Measurements from ENCODE around the gene FARP1.
"Not testable (repeated sequence)": the region's sequence is repeated elsewhere in the genome, so short reads cannot be mapped to it uniquely, and the experiment has no call there.

FARP1 gene

DNA sequence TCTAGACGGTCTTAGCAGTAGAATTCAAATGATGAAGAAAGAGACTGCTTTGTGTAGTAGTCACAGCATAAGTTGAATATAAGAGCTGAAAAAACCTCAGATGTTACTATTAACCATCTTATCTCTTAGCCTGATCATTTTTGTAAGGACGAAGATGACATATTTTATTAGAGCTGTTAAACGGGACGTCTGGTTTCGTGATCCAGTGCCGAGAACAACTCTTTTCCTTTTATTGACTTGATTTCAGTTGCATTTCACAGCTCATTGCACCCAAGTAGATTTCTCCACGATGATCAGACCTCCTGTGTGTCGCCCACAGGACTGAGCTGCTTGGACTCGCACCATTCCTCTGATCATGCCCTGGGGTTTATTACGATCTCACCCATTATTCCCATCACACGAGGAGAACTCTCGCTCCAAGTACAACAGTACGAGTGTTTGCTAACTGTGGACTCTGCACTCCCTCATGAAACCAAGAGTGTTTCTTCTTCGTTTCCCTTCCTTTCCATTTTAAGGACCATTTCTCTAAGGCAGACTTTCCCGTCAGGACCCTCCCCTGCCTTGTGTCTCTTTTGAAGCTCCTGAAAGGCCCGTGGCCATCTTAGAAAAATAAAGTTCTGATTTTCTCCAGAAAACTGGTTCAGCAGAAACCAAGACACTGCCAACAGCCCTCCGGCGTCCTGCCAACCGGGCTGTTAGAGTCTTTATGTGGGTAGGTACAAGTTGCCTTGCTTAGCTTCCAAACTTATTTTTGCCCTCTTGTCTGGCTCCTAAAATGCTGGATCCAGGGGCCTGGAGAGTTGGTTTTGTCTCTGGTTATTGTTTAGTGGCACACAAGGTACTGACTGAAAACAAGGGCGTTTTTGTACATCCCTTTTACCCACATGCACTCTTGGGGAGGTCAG lies 82.4 kb downstream of the FARP1 start:
- no peak for DNase-seq (ENCODE audit: low read depth in 2 of 2)

DNA sequence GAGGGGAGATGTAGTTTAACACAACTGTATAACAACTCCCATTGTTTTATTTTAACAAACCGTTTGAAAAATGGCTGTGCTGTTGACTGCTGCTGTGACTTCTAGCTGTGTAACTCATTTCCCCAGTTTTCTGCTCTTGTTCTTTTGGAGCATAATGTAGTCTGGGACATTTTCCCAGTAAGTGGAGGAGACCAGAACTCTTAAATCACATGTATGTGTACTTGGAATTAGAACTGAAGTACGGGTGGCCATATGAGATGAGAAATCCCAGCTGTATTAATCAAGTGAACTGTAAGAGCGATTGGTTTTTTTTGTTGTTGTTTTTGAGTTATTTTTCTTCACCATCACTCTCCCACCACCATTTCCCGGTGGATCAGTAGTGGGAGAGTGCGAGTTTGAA lies 83.6 kb downstream of the FARP1 start:
- no peak for DNase-seq (ENCODE audit: low read depth in 2 of 2)

- DNase-seq (ENCODE audit: low read depth in 2 of 2): no peak
Measured at GRCh38 chr13:98228661-98229341, 85.9 kb downstream of the FARP1 start.

DNA sequence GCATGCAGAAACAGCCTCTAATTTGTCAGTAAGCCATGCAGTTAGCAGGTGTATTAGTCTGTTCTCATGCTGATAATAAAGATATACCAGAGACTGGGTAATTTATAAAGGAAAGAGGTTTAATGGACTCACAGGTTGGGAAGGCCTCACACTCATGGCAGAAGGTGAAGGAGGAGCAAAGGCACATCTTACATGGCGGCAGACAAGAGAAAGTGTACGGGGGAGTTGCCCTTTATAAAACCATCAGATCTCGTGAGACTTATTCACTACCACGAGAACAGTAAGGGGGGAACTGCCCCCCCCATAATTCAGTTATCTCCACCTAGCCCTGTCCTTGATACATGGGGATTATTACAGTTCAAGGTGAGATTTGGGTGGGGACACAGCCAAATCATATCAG lies 87.9 kb downstream of the FARP1 start:
- not testable (repeated sequence) for DNase-seq (ENCODE audit: low read depth in 2 of 2)

GRCh38 chr13:98232456-98232855 lies 89.6 kb downstream of the FARP1 start:
- DNase-seq (ENCODE audit: low read depth in 2 of 2): no peak

- DNase-seq (ENCODE audit: low read depth in 2 of 2): no peak
Measured at GRCh38 chr13:98233127-98233526, 90.2 kb downstream of the FARP1 start.

DNA sequence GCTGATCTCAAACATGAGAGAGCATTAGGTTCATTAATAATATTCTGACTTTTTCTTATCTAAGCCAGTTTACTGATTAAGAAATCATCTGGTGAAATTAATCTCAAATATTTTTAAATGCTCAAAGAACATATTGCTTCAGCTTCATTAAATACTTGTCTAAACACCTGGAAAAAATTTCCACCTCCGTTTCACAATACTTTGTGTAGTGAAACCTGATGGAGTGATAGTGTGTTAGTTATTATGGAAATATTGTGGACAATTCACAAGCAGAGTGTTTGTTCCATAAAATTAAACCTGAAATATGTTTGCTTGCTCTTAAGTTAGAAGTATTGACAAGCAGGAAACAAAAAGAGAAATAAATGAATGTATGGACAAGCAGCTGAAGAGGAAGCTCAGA lies 91.5 kb downstream of the FARP1 start:
- no peak for DNase-seq (ENCODE audit: low read depth in 2 of 2)

- DNase-seq (ENCODE audit: low read depth in 2 of 2): no peak
Measured at GRCh38 chr13:98236197-98236596, 93.3 kb downstream of the FARP1 start.

DNA sequence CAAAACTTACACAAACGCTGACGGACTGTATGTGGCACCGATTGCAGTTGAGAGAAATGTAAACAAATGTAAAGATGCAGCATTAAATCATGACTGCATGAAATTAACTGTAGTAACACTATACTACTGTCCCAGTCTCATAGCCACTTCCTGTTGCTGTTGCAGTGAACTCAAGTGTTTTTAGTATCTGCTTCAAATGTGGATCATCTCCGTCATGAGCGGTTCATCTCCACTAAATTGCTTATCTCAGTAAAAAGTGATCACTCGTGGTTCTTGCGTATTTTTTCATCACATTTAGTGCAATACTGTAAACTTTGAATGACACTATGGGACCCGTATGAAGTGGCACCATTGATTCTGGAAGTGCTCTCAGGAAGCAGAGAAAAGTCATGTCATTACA lies 94.4 kb downstream of the FARP1 start:
- DNase-seq (ENCODE audit: low read depth in 2 of 2): no peak

DNA sequence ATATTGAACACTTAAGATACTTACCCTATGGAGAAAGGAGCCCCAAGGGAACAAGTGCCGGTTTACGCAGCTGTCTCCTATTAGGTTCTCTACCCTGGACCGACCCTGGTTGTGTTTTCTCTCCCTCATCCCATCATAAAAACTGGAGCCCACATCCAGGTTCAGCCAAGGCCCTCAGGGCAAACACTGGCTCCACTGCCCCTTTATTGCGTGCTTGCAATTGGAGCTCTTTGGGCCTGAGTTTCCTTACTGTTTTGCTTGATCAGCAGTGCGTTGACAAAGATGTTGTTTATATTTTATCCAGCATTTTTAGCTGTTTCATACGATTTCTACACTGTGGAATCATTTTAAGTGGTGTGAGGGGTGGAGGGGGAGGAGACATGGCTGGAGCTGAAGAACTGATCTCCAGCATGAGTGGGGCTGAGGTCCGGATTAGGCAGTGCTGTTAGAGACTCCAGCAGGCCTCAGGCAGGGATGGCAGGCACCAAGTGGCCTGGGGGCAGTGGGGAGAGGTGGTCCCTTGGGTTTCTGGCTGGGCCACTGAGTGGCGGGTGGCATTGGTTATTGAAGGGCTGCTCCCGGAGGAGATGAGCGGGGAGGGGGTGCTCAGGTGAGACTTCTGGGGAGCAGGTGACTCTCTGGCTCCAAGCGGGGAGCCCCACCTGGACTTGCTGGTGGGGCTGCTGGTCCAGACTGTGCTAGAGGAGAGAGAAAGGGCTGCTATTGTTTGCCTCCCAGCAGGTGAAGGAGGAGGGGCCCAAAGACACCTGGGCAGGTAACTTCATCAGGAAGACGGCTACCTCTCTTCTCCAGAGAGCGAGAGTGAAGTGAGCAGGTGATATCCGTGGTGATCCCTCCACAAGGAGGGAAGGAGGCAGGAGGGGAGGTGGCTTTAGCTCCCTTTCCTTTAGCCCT lies 96.5 kb downstream of the FARP1 start:
- no peak for DNase-seq (ENCODE audit: low read depth in 2 of 2)

DNA sequence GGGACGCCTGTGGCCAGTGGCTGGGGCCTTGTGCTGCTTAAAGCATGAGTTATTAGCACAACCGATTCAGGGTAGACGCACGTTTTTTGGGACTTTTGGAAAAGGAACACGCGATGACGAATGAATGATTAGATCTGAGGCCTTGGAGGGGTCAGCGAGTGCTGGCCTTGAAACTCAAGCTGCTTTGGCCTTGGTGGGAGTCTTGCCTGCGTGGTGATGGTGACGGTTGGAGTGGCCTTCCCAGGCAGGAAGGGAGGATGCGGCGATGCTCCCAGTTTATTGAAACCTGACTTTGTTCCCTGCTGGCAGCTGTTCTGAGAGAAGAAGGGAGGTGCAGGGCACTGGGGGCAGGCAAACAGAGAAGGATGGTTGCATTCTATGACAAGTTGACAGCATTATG lies 97.2 kb downstream of the FARP1 start:
- DNase-seq (ENCODE audit: low read depth in 2 of 2): no peak

GRCh38 chr13:98240974-98241373 lies 98.1 kb downstream of the FARP1 start:
- no peak for DNase-seq (ENCODE audit: low read depth in 2 of 2)

GRCh38 chr13:98241976-98242375 lies 99.1 kb downstream of the FARP1 start:
- DNase-seq (ENCODE audit: low read depth in 2 of 2): no peak

- DNase-seq (ENCODE audit: low read depth in 2 of 2): no peak
Measured at GRCh38 chr13:98242403-98242802, 99.5 kb downstream of the FARP1 start.

DNA sequence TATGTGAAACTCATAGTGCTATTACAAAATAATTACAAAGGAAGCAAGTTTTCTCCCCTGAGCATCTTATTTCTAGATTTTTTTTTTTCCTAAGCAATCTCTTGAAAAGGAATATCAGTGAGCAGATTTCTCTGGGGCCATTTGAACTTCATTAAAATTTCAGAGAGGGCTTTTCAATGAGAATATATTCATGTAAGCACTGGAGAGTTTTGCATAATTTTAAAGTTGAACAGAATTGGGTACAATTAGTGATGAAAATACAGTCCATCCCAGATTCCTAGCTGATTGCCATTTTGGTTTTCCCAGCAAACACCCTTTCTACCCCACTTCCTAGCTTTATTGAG lies 101.0 kb downstream of the FARP1 start:
- no peak for DNase-seq (ENCODE audit: low read depth in 2 of 2)

DNA sequence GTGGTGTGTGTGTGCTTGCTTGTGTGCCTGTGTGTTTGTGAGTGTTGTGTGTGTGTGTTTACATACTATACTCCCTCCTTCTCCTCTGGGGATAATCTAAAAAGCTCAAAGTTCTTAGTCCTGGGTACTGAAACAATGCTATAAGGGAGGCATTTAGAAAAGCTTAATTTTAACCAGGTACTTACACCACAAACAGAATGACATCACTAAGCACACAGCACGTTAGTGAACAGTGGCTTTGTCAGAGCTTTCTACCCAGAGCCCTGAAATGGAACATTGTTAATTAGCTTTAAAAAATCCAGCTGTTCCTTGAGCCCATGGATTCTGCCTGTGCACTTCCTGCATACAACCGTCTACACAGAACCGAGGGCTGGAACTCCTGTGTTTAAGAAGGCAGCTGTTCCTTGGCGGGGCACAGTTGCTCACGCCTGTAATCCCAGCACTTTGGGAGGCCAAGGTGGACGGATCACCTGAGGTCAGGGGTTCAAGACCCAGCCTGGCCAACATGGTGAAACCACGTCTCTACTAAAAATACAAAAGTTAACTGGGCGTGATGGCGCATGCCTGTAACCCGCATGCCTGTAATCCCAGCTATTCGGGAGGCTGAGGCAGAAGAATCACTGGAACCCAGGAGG lies 103.8 kb downstream of the FARP1 start:
- no peak for DNase-seq (ENCODE audit: low read depth in 2 of 2)

DNA sequence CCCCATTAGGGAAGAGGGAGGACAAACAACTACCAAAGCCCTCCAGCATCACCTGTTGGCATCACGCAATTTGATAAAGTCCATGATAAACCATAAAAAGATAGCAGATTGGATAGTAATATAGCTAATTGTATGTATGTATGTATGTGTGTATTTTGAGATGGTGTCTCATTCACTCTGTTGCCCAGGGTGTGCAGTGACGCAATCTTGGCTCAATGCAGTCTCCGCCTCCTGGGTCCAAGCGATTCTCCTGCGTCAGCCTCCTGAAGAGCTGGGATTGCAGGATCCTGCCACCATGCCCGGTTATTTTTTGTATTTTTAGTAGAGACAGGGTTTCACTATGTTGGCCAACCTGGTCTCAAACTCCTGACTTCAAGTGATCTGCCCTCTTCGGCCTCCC lies 108.8 kb downstream of the FARP1 start:
- no peak for DNase-seq (ENCODE audit: low read depth in 2 of 2)

DNA sequence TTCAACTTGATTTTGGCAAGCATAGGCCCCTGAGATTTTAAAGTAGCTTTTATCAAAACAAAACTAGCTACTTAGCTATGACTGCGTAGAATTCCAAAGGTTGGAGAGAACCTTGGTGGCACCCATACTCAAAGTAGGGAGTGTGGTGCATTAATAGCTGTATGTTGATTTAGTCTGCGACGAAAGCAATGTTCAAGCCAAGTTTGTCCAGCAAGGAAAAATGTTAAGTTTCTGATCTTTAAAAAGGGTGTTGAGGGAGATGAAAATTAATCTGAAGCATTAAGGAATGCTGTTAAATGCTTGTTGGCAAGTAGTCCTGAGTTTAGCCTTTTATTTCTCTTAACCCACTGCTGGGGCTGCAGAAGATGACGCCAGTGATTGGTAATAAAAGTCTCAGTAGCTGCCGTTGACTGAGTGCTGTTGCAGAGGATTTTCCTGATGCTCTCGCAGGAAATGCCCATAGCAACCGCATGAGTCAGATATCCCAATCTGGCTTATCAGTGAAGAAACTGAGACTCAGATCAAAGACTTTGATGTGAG lies 110.1 kb downstream of the FARP1 start:
- DNase-seq (ENCODE audit: low read depth in 2 of 2): no peak

DNA sequence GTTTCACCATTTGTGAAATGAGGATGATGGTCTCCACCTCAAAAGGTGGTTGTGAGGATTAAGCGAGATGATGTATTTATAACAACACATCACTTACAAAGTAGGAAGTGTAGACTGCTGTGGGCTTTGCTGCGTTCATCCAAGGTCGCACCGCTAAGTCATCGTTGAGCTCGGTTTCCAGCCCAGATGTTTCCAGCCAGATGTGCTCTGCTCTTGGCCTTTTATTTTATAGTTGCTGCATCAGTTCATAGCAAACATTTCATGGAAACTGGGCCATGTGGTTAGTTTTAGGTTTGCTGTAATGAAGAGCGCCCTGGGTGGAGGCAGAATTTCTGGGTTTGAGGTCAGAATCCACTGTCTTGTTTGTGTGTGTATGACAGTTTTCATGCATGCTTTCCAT lies 110.6 kb downstream of the FARP1 start:
- no peak for DNase-seq (ENCODE audit: low read depth in 2 of 2)

GRCh38 chr13:98254513-98254912 lies 111.6 kb downstream of the FARP1 start:
- DNase-seq (ENCODE audit: low read depth in 2 of 2): no peak

- no peak for DNase-seq (ENCODE audit: low read depth in 2 of 2)
Measured at GRCh38 chr13:98258226-98258625, 115.3 kb downstream of the FARP1 start.

Measured in stimulated activated CD4-positive, alpha-beta T cell treated with anti-CD3 and anti-CD28 coated beads, Interleukin-4, amount 100 ng/mL, for 48 hours (primary cell).